ENCODE results near the gene GDF2. TPM values are rescaled to one million over a fixed set of nuclear protein-coding genes. Genes with fewer than 3 reads are reported as not detected.

GDF2 gene
- total RNA-seq, 1 experiment from 2014 or later: not detected

GRCh38 chr10:47303105-47303504 lies 19.1 kb upstream of the GDF2 start:
- Histone ChIP-seq H3K14ac (ENCODE audit: insufficient read depth, low read length) (no peak overlapping the region), H2BK15ac (ENCODE audit: low read depth, low read length) (no peak overlapping the region), H4K91ac (ENCODE audit: insufficient read length, low read depth, low read length) (no peak overlapping the region), H4K5ac (ENCODE audit: insufficient read length, low read depth, low read length) (no peak overlapping the region), H4K20me1 (ENCODE audit: control insufficient read depth, insufficient read depth, insufficient read length) (peaks cover 2% of the 10 kb centered on the region), H3K79me2 (ENCODE audit: insufficient read depth, low read length) (no peaks in the 10 kb centered on the region), H2BK12ac (ENCODE audit: insufficient read length, low read depth, low read length) (no peak overlapping the region), H3K4ac (ENCODE audit: low read depth, low read length) (no peak overlapping the region), H2BK5ac (ENCODE audit: insufficient read length, low read length) (no peak overlapping the region), H2BK20ac (ENCODE audit: low read depth, low read length, poor library complexity, severe bottlenecking) (no peak overlapping the region), H3K9ac (ENCODE audit: extremely low read depth, insufficient read length, low read length) (no peak overlapping the region), H4K8ac (replicated peaks; ENCODE audit: insufficient read length, low read depth, low read length) (no peak overlapping the region), H3K23ac (ENCODE audit: insufficient read length, low read depth, low read length) (no peak overlapping the region), H2AK5ac (ENCODE audit: insufficient read length, low read length) (no peak overlapping the region), H3K56ac (ENCODE audit: insufficient read length, low read depth, low read length) (no peak overlapping the region), H3K4me2 (ENCODE audit: insufficient read depth, insufficient read length, low read length) (no peak overlapping the region), H3K79me1 (ENCODE audit: insufficient read depth, low read depth, low read length, poor library complexity, severe bottlenecking) (no peaks in the 10 kb centered on the region), H3T11ph (ENCODE audit: low read length) (no peak overlapping the region), H3K27ac (ENCODE audit: insufficient read length, low read depth, low read length) (no peak overlapping the region), H3K27me3 (ENCODE audit: insufficient read depth, low read length) (peaks cover 14% of the 10 kb centered on the region; the same call in 1 of the 2 replicates), H3K4me1 (ENCODE audit: insufficient read depth, low read length) (no peaks in the 10 kb centered on the region), H3K23me2 (ENCODE audit: insufficient read length, low read depth, low read length, poor library complexity, severe bottlenecking) (peaks cover 4% of the 10 kb centered on the region), H3K9me3 (ENCODE audit: control insufficient read depth, low read depth, low read length) (no peaks in the 10 kb centered on the region), H3K18ac (ENCODE audit: insufficient read length, low read depth, low read length) (no peak overlapping the region), H2AFZ (ENCODE audit: low read length) (no peak overlapping the region), H2BK120ac (ENCODE audit: low read depth, low read length, poor library complexity, severe bottlenecking) (no peak overlapping the region)
- Mint-ChIP-seq H3K27me3 (ENCODE audit: low read depth) (peaks cover 63% of the 10 kb centered on the region), H3K4me3 (peak overlapping the region in 1 of 2 experiments; percentile 13; a peak in 1 of 5 replicates), H3K36me3 (ENCODE audit: insufficient read depth in 1 of 3, low read depth in 3 of 3) (no peaks in the 10 kb centered on the region), H3K27ac (no peak overlapping the region), H3K9me3 (no peaks in the 10 kb centered on the region), H3K4me1 (peaks cover 16 to 18% of the 10 kb centered on the region in 2 experiments)
- DNase-seq: no peak
- TF ChIP-seq CTCF (conservative IDR thresholded peaks at IDR 0.05): no peak
- WGBS (ENCODE audit: extremely low coverage, insufficient read length, low lambda C conversion rate): no CpG with 5 or more reads among the region's 7 CpGs
